ENCODE results near the gene DTX2. TPM values are rescaled to one million over a fixed set of nuclear protein-coding genes. Genes with fewer than 3 reads are reported as not detected.
A peak's percentile ranks its signal among the peaks of the same experiment; 100 is the strongest.
"Not testable (repeated sequence)": the region's sequence is repeated elsewhere in the genome, so short reads cannot be mapped to it uniquely, and the experiment has no call there.

DTX2 gene
- total RNA-seq, 1 experiment from 2014 or later = 51.7 TPM

DNA sequence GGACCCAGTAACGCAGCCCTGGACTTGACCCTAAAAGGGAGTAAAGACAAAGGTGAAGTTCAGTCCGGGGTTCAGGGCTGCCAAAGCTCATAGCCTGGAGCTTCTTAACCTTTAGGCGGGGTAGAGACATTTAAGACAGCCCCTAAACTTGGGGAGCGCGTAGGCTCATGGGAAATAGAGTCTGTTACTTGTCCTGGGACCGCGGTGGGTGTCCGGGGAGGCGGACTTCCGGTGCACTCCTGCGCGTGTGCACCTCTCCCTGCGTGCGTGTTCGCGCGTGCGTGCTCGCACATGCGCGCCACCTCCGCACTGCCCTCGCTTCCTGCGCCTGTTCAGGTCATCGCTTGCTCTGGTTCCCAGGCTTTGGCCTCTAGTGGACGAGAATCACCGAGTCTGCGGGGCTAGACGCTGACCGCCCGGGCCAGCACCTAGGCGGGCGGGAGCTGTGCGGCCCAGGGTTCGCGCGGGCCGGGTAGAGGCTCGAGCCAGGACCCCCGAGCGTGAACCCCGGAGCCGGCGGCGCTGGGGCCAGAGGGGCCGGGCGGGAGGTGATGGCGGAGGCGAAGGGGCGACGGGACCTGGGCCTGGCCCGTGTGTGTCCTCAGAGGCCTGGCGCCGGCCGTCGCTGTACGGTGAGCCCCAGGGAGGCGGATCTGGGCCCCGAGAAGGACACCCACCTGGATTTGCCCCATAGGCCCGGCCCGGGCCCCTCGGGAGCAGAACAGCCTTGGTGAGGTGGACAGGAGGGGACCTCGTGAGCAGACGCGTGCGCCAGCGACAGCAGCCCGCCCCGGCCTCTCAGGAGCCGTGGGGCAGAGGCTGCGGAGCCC is 87.7 kb downstream of the DTX2 start:
- Mint-ChIP-seq H3K4me3 (ENCODE audit: low read depth, unreplicated experiment) (peak overlapping the region; percentile 97), H3K36me3 (ENCODE audit: insufficient read depth, unreplicated experiment) (peaks cover 18% of the 10 kb centered on the region), H3K27ac (ENCODE audit: unreplicated experiment) (peak overlapping the region; percentile 77)
- intact Hi-C loops (cut with micrococcal nuclease; ENCODE audit: unreplicated experiment); H3K4me1 Mint-ChIP-seq (ENCODE audit: low read depth, unreplicated experiment); H3K27me3 Mint-ChIP-seq (ENCODE audit: unreplicated experiment); H3K9me3 Mint-ChIP-seq (ENCODE audit: low read depth, unreplicated experiment); BruUV-seq (replicated peaks): not testable (repeated sequence)
- CTCF ChIA-PET = interaction anchor here (0.7 kb wide), 1 partner anchor 895 kb away, joined by 3 read pairs; no protein-coding TSS in a partner anchor
- peak; percentile 77 for DNase-seq

DNA sequence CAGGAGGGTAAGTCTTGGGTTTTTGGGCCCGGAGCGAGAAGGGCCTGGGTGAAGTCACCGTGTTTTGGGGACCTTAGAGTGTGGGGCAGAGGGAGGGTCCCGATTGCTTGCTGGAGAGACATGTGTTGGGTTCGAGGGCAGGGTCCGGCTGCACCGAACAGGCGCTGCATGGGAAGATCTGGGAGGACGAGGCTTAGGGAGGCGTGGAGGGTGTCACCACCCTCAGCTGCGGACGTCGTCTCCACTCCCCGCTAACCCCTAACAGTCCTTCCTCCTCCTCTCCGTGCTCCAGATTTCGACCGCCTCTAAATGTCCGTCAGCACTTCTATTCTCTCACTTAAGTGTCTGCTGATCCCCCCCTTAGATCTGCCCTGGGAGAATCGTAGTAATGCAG is 88.3 kb downstream of the DTX2 start:
- H3K4me1 Mint-ChIP-seq (ENCODE audit: low read depth, unreplicated experiment); H3K27me3 Mint-ChIP-seq (ENCODE audit: unreplicated experiment); H3K9me3 Mint-ChIP-seq (ENCODE audit: low read depth, unreplicated experiment); BruUV-seq (replicated peaks); DNase-seq; intact Hi-C loops (cut with micrococcal nuclease; ENCODE audit: unreplicated experiment); CTCF ChIA-PET: not testable (repeated sequence)
- Mint-ChIP-seq H3K27ac (ENCODE audit: unreplicated experiment) (peak overlapping the region; percentile 77), H3K4me3 (ENCODE audit: low read depth, unreplicated experiment) (peak overlapping the region; percentile 97), H3K36me3 (ENCODE audit: insufficient read depth, unreplicated experiment) (peaks cover 18% of the 10 kb centered on the region)

DNA sequence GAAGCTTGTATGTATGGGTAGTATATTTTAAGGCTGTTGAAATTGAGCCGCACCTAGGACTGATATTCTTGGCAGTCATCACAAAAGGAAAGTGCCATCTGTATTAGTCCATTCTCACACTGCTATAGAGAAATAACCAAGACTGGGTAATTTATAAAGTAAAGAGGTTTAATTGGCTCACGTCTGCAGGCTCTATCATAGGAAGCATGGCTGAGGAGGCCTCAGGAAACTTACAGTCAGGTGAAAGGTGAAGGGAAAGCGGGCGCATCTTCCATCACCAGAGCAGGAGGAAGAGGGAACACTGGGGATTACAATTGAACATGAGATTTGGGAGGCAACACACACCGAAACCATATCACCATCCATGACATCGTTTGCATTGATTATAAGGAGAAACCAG is 90.5 kb downstream of the DTX2 start:
- H3K9me3 Mint-ChIP-seq (ENCODE audit: low read depth, unreplicated experiment); H3K4me3 Mint-ChIP-seq (ENCODE audit: low read depth, unreplicated experiment); CTCF ChIA-PET; H3K27me3 Mint-ChIP-seq (ENCODE audit: unreplicated experiment); BruUV-seq (replicated peaks); DNase-seq; H3K4me1 Mint-ChIP-seq (ENCODE audit: low read depth, unreplicated experiment); H3K27ac Mint-ChIP-seq (ENCODE audit: unreplicated experiment); intact Hi-C loops (cut with micrococcal nuclease; ENCODE audit: unreplicated experiment): not testable (repeated sequence)
- peaks cover 24% of the 10 kb centered on the region for H3K36me3 Mint-ChIP-seq (ENCODE audit: insufficient read depth, unreplicated experiment)

Other genes with a start within 250 kb of the DTX2 start
- 72.7 and 135 TPM in 2 replicates for gene HSPB1, start 159.0 kb upstream of the DTX2 start, total RNA-seq (2022)
- gene YWHAG, start 102.7 kb upstream of the DTX2 start, total RNA-seq (2022) = 113 and 122 TPM in 2 replicates
- gene SSC4D, start 52.0 kb upstream of the DTX2 start, total RNA-seq (2022) = 0.51 TPM in 1 of 2 replicates, not detected in the other
- gene ZP3, start 36.8 kb upstream of the DTX2 start, total RNA-seq (2022) = 5.4 and 9.4 TPM in 2 replicates
- gene UPK3B, start 48.8 kb downstream of the DTX2 start, total RNA-seq (2022) = 6.0 and 14.6 TPM in 2 replicates
- gene SPDYE16, start 81.6 kb downstream of the DTX2 start, total RNA-seq (2022) = not detected in 2 replicates
- gene POMZP3, start 165.6 kb downstream of the DTX2 start, total RNA-seq (2022) = 9.6 and 11.9 TPM in 2 replicates